Measurements from ENCODE around the gene GPR171. TPM values are rescaled to one million over a fixed set of nuclear protein-coding genes. Genes with fewer than 3 reads are reported as not detected.
"Not testable (repeated sequence)": the region's sequence is repeated elsewhere in the genome, so short reads cannot be mapped to it uniquely, and the experiment has no call there.

The GPR171 gene
- total and polyA plus RNA-seq, 4 donors, result 0.87 to 2.7 (median 1.7) TPM

GRCh38 chr3:151236316-151236715 lies 33.3 kb upstream of the GPR171 start:
- 70 to 79% methylated on average over 2 of the region's 2 CpGs for WGBS, 2 donors
- H3K9me3 ChIP-seq (ENCODE audit: control insufficient read depth in 4 of 4, insufficient read depth in 3 of 4, low read length in 3 of 4), result no peaks in the 10 kb centered on the region

GRCh38 chr3:151234825-151235224 lies 31.8 kb upstream of the GPR171 start:
- H3K36me3 ChIP-seq (ENCODE audit: control insufficient read depth in 4 of 4, insufficient read depth in 4 of 4, low read length in 4 of 4), result no peaks in the 10 kb centered on the region
- ATAC-seq (ENCODE audit: insufficient read depth, low FRiP score), result no peak
- no peak overlapping the region for H3K9ac ChIP-seq (ENCODE audit: insufficient read depth in 1 of 2, low read length in 2 of 2)
- no peak for TF ChIP-seq CTCF (IDR thresholded peaks at IDR 0.05; ENCODE audit: control extremely low read depth, extremely low read depth)
- no peak for DNase-seq
- no peak overlapping the region for H3K4me3 ChIP-seq
- no peaks in the 10 kb centered on the region for H3K4me1 ChIP-seq (ENCODE audit: control insufficient read depth in 5 of 5, insufficient read depth in 5 of 5, low read length in 5 of 5)
- H3K27ac ChIP-seq (ENCODE audit: low read depth in 1 of 2, low read length in 1 of 2), result no peak overlapping the region
- no peaks in the 10 kb centered on the region for H3K9me3 ChIP-seq (ENCODE audit: control insufficient read depth in 4 of 4, insufficient read depth in 3 of 4, low read length in 3 of 4)
- H3K27me3 ChIP-seq (ENCODE audit: control insufficient read depth in 3 of 3, insufficient read depth in 3 of 3, low read length in 2 of 3), result no peaks in the 10 kb centered on the region
- WGBS, 2 donors, result 78 to 82% methylated on average over 6 of the region's 6 CpGs

More at GRCh38 chr3:151236316-151236715, 33.3 kb upstream of the GPR171 start:
- no peak for TF ChIP-seq CTCF (IDR thresholded peaks at IDR 0.05; ENCODE audit: control extremely low read depth, extremely low read depth)
- no peaks in the 10 kb centered on the region for H3K4me1 ChIP-seq (ENCODE audit: control insufficient read depth in 5 of 5, insufficient read depth in 5 of 5, low read length in 5 of 5)
- H3K9ac ChIP-seq (ENCODE audit: insufficient read depth in 1 of 2, low read length in 2 of 2), result no peak overlapping the region
- H3K36me3 ChIP-seq (ENCODE audit: control insufficient read depth in 4 of 4, insufficient read depth in 4 of 4, low read length in 4 of 4), result no peaks in the 10 kb centered on the region
- H3K27me3 ChIP-seq (ENCODE audit: control insufficient read depth in 3 of 3, insufficient read depth in 3 of 3, low read length in 2 of 3), result no peaks in the 10 kb centered on the region
- ATAC-seq (ENCODE audit: insufficient read depth, low FRiP score) (no peak), DNase-seq (peak in 1 of 3 donors; percentile 44)
- no peak overlapping the region for H3K27ac ChIP-seq (ENCODE audit: low read depth in 1 of 2, low read length in 1 of 2)
- H3K4me3 ChIP-seq, result no peak overlapping the region

GRCh38 chr3:151232991-151233390 lies 30.0 kb upstream of the GPR171 start:
- Histone ChIP-seq H3K4me3 (no peak overlapping the region), H3K27me3 (ENCODE audit: control insufficient read depth in 3 of 3, insufficient read depth in 3 of 3, low read length in 2 of 3) (no peaks in the 10 kb centered on the region), H3K27ac (ENCODE audit: low read depth in 1 of 2, low read length in 1 of 2) (no peak overlapping the region), H3K36me3 (ENCODE audit: control insufficient read depth in 4 of 4, insufficient read depth in 4 of 4, low read length in 4 of 4) (no peaks in the 10 kb centered on the region), H3K9ac (ENCODE audit: insufficient read depth in 1 of 2, low read length in 2 of 2) (no peak overlapping the region), H3K9me3 (ENCODE audit: control insufficient read depth in 4 of 4, insufficient read depth in 3 of 4, low read length in 3 of 4) (no peaks in the 10 kb centered on the region), H3K4me1 (ENCODE audit: control insufficient read depth in 5 of 5, insufficient read depth in 5 of 5, low read length in 5 of 5) (peaks cover 0 to 7% (median 0%) of the 10 kb centered on the region in 5 donors)
- TF ChIP-seq CTCF (IDR thresholded peaks at IDR 0.05; ENCODE audit: control extremely low read depth, extremely low read depth), result no peak
- ATAC-seq (ENCODE audit: insufficient read depth, low FRiP score) (no peak), DNase-seq (no peak)
- whole genome bisulfite sequencing, 2 donors, result 91 to 95% methylated on average over 4 of the region's 4 CpGs

- not testable (repeated sequence) for H3K27ac ChIP-seq (ENCODE audit: low read depth in 1 of 2, low read length in 1 of 2); H3K27me3 ChIP-seq (ENCODE audit: control insufficient read depth in 3 of 3, insufficient read depth in 3 of 3, low read length in 2 of 3); H3K36me3 ChIP-seq (ENCODE audit: control insufficient read depth in 4 of 4, insufficient read depth in 4 of 4, low read length in 4 of 4); ATAC-seq (ENCODE audit: insufficient read depth, low FRiP score); DNase-seq; H3K9ac ChIP-seq (ENCODE audit: insufficient read depth in 1 of 2, low read length in 2 of 2); H3K9me3 ChIP-seq (ENCODE audit: control insufficient read depth in 4 of 4, insufficient read depth in 3 of 4, low read length in 3 of 4); H3K4me3 ChIP-seq
- peaks cover 0 to 12% (median 0%) of the 10 kb centered on the region in 5 donors for H3K4me1 ChIP-seq (ENCODE audit: control insufficient read depth in 5 of 5, insufficient read depth in 5 of 5, low read length in 5 of 5)
These were observed 29.4 kb upstream of the GPR171 start for GRCh38 chr3:151232403-151232802.
